ENCODE measurements around the gene EDN2.

DNA sequence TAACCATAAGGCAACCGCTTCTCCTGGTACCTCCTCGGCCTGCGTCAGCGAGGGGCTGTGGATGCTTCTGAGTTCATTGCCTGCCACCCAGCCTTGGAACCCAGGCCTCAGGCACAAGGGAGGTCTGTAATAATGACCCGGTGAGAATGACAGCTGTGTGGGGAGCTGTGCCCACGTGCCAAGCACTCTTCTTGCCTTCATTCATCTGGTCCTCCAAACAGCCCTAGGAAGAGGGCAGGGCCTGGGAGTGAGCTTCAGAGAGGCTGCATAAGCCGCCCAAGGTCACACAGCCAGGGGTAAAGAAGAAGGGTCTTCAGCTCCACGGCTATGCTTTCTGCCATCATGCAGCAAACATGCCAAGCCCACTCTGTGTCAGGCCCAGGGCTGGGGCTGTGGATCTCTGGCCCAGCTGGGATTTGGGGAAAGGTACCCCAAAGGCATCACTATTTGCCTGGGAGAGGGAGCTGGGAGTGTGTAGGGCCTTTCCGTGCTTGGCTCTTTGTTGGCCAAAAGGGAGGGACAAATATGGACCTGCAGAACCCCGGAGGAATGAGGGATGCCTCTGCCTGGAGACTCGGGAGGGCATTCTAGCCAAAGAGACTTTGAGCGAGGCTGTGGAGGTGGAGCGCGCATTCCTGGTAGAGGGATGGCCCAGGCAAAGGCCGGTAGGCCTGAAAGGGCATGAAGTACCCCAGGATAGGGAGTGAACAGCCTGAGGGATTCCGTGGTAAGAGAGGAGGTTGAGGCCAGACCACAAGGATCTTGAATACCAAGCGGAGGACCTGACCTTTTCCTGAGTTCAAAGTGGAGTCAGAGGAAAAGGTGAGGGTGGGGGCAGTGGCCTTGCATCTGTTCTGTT, 10.1 kb upstream of the EDN2 start:
- TF ChIP-seq YY1 (IDR thresholded peaks at IDR 0.05; ENCODE audit: insufficient read depth, insufficient read length) = no peak
- TF ChIP-seq ZNF274 (IDR thresholded peaks at IDR 0.05; ENCODE audit: low read depth, low read length) = no peak
- TF ChIP-seq SUZ12 (IDR thresholded peaks at IDR 0.05; ENCODE audit: extremely low read depth, insufficient read depth, insufficient read length) = no peak

Measured in NT2/D1 (cell line).